K562 (cell line): ENCODE measurements around the gene TMEM143. TPM values are rescaled to one million over a fixed set of nuclear protein-coding genes. Genes with fewer than 3 reads are reported as not detected.

Source experiments
- CBFB ChIP-seq: sonication (generic); formaldehyde crosslinking; IDR thresholded peaks from 2 replicates; pipeline ENCODE4 v1.4.0; 2020; ENCODE audit warnings: mild to moderate bottlenecking, missing genetic modification reagents
- EWSR1 ChIP-seq: fragments of 450-650 bp; IDR thresholded peaks from 2 replicates; pipeline ENCODE4 v1.6.1; 2018; ENCODE audit warnings: borderline replicate concordance, mild to moderate bottlenecking, low read depth, moderate library complexity; ENCODE audit not compliant: partially characterized antibody
- FOS ChIP-seq: IDR thresholded peaks from 3 replicates; pipeline ENCODE4 v1.6.1; 2011; ENCODE audit not compliant: insufficient read length; ENCODE audit errors: extremely low read depth
- FOXP4 ChIP-seq: sonication (generic); formaldehyde crosslinking; IDR thresholded peaks from 2 replicates; pipeline ENCODE4 v1.8.0; 2022; ENCODE audit warnings: mild to moderate bottlenecking, missing genetic modification reagents, borderline replicate concordance
- GABPB2 ChIP-seq: fragments of 250-450 bp; sonication (Bioruptor Pico); conservative IDR thresholded peaks from 2 replicates; pipeline ENCODE4 v1.5.1; 2021; ENCODE audit warnings: mild to moderate bottlenecking
- HSF4 ChIP-seq: fragments of 250-450 bp; sonication (Bioruptor Pico); IDR thresholded peaks from 2 replicates; pipeline ENCODE4 v2.1.2; 2022; ENCODE audit warnings: mild to moderate bottlenecking, moderate library complexity, borderline replicate concordance
- IFI16 ChIP-seq: fragments of 250-450 bp; sonication (Bioruptor Pico); IDR thresholded peaks from 2 replicates; pipeline ENCODE4 v2.1.2; 2022; ENCODE audit warnings: mild to moderate bottlenecking, inconsistent platforms
- PKNOX1 ChIP-seq: fragments of 450-650 bp; IDR thresholded peaks from 2 replicates; pipeline ENCODE4 v1.6.1; 2016
- RHOXF2B ChIP-seq: fragments of 250-450 bp; sonication (Bioruptor Pico); conservative IDR thresholded peaks from 2 replicates; pipeline ENCODE4 v1.5.1; 2021
- SMAD4 ChIP-seq: fragments of 250-450 bp; sonication (Bioruptor Pico); conservative IDR thresholded peaks from 2 replicates; pipeline ENCODE4 v1.8.0; 2021; ENCODE audit warnings: inconsistent platforms, mild to moderate bottlenecking, moderate library complexity
- SMC3 ChIP-seq: conservative IDR thresholded peaks from 2 replicates; pipeline ENCODE4 v1.6.1; 2011; ENCODE audit warnings: low read depth, low read length, improper control_type of control experiment; ENCODE audit not compliant: insufficient read depth
- USF1 ChIP-seq: sonication (generic); formaldehyde crosslinking; IDR thresholded peaks from 2 replicates; pipeline ENCODE4 v1.9.0; 2022; ENCODE audit warnings: mild to moderate bottlenecking, missing genetic modification reagents
- ZC3H11A ChIP-seq: IDR thresholded peaks from 2 replicates; pipeline ENCODE4 v1.6.1; 2012; ENCODE audit warnings: low read depth, low read length, improper control_type of control experiment
- ZFP91 ChIP-seq: sonication (generic); formaldehyde crosslinking; IDR thresholded peaks from 2 replicates; pipeline ENCODE4 v1.8.0; 2022; ENCODE audit warnings: mild to moderate bottlenecking, missing genetic modification reagents
- ZKSCAN8 ChIP-seq: fragments of 200-800 bp; sonication (Bioruptor generic); IDR thresholded peaks from 2 replicates; pipeline ENCODE4 v1.6.1; 2016; ENCODE audit warnings: missing genetic modification characterization, missing compliant biosample characterization
- ZNF12 ChIP-seq: sonication (generic); formaldehyde crosslinking; IDR thresholded peaks from 2 replicates; pipeline ENCODE4 v1.4.0; 2020; ENCODE audit warnings: mild to moderate bottlenecking, missing genetic modification reagents
- ZNF165 ChIP-seq: fragments of 250-450 bp; sonication (Bioruptor Pico); IDR thresholded peaks from 2 replicates; pipeline ENCODE4 v1.4.0; 2020; ENCODE audit warnings: borderline replicate concordance
- ZNF212 ChIP-seq: fragments of 450-650 bp; formaldehyde crosslinking; IDR thresholded peaks from 2 replicates; pipeline ENCODE4 v1.4.0; 2020; ENCODE audit warnings: mild to moderate bottlenecking
- ZNF561 ChIP-seq: fragments of 450-650 bp; formaldehyde crosslinking; conservative IDR thresholded peaks from 2 replicates; pipeline ENCODE4 v1.4.0; 2020; ENCODE audit warnings: mild to moderate bottlenecking, moderate library complexity
- ZNF584 ChIP-seq: fragments of 200-800 bp; sonication (Bioruptor generic); IDR thresholded peaks from 2 replicates; pipeline ENCODE4 v1.6.1; 2016; ENCODE audit warnings: low read depth, mild to moderate bottlenecking, missing genetic modification characterization, missing compliant biosample characterization
- ZNF639 ChIP-seq, 2 experiments: fragments of 200-800 bp in 1 of 2; sonication (Bioruptor generic) in 1 of 2; sonication (generic) in 1 of 2; formaldehyde crosslinking in 1 of 2; IDR thresholded peaks in 1 of 2; conservative IDR thresholded peaks in 1 of 2; 2 replicates each; pipeline versions ENCODE4 v1.5.0 to v1.6.1; 2016 to 2020; ENCODE audit warnings: missing compliant biosample characterization in 1 of 2, missing genetic modification characterization in 1 of 2, missing genetic modification reagents in 1 of 2
- polyA plus RNA-seq, 8 experiments: library from polyadenylated mRNA; depleted of rRNA in 4 of 8; stranded (reverse) in 5 of 8; unstranded in 3 of 8; fragments of >200 nt; fragmentation: Nextera tagmentation in 2 of 8; fragmentation: Illumina TruSeq in 1 of 8; extraction: Ambion mirVana in 2 of 8; extraction: Trizol in 1 of 8; gene quantifications; 2 replicates each; pipeline versions ENCODE4 v1.2.1 to v1.2.3, GENCODE V29; 2011 to 2014; ENCODE audit warnings: inconsistent platforms in 1 of 8, missing spikeins in 1 of 8
- total RNA-seq, 7 experiments: library from RNA; depleted of rRNA in 6 of 7; stranded (reverse); fragments of >200 nt in 6 of 7; fragmentation: Illumina TruSeq in 2 of 7; extraction: Trizol in 2 of 7; gene quantifications; 2 replicates each; pipeline versions ENCODE4 v1.2.1 to v1.2.3, GENCODE V29; 2011 to 2021; ENCODE audit warnings: low replicate concordance in 1 of 7

The TMEM143 gene
- total and polyA plus RNA-seq, 9 of the 15 experiments (the other 6 are each of a cell fraction or from before 2014, with no cell fraction given) = 0.66 to 8.8 (median 4.3) TPM

GRCh38 chr19:48332662-48333466 lies 30.9 kb downstream of the TMEM143 start (continued):
- TF ChIP-seq ZNF639 (CRISPR knock-in tag; conservative IDR thresholded peaks at IDR 0.05 in 1 of 2, IDR thresholded peaks at IDR 0.05 in 1 of 2) (no peak; a peak in 1 of 4 replicates), GABPB2 (CRISPR knock-in tag) (no peak), HSF4 (CRISPR knock-in tag) (no peak), ZNF165 (CRISPR knock-in tag) (no peak), USF1 (CRISPR knock-in tag) (peak; percentile 17), ZFP91 (no peak), SMAD4 (CRISPR knock-in tag) (0 out of 2 replicates have a peak, but pooled peaks have one; percentile 4), ZC3H11A (no peak), IFI16 (CRISPR knock-in tag) (no peak), SMC3 (no peak), ZNF561 (CRISPR knock-in tag) (no peak), ZNF584 (CRISPR knock-in tag) (no peak), ZNF212 (CRISPR knock-in tag) (no peak), RHOXF2B (CRISPR knock-in tag) (no peak), ZNF12 (CRISPR knock-in tag) (no peak), ZKSCAN8 (CRISPR knock-in tag) (no peak), EWSR1 (no peak), FOS (peak; percentile 86), PKNOX1 (peak; percentile 99), FOXP4 (CRISPR knock-in tag) (no peak), CBFB (CRISPR knock-in tag) (no peak)
